Calu3 (cell line): Measurements from ENCODE around the gene NAV2. TPM values are rescaled to one million over a fixed set of nuclear protein-coding genes. Genes with fewer than 3 reads are reported as not detected.

ENCODE experiments used
- BruUV-seq: library from RNA; stranded (reverse); fragments of 400-500 nt; replicated peaks from 2 replicates; lab custom pipeline; 2021; lab: Mats Ljungman, UMichigan
- CTCF ChIA-PET: fragments of 300-600 bp; sonication (Branson Sonifier 250); formaldehyde crosslinking; loops from one replicate; lab custom pipeline; 2022; ENCODE audit warnings: antibody characterized with exemption; lab: Charles Lee
- DNase-seq: peaks from one replicate; pipeline ENCODE4 v3.0.0; 2022
- H3K27ac Mint-ChIP-seq: one replicate; pipeline ENCODE4 v1.8.0; 2022; ENCODE audit warnings: mixed read lengths; ENCODE audit not compliant: unreplicated experiment
- H3K27me3 Mint-ChIP-seq: one replicate; pipeline ENCODE4 v1.8.0; 2022; ENCODE audit warnings: mixed read lengths; ENCODE audit not compliant: unreplicated experiment
- H3K36me3 Mint-ChIP-seq: one replicate; pipeline ENCODE4 v1.8.0; 2022; ENCODE audit warnings: mild to moderate bottlenecking, moderate library complexity, mixed read lengths; ENCODE audit not compliant: insufficient read depth, unreplicated experiment
- H3K4me1 Mint-ChIP-seq: one replicate; pipeline ENCODE4 v1.8.0; 2022; ENCODE audit warnings: mild to moderate bottlenecking, low read depth, mixed read lengths; ENCODE audit not compliant: unreplicated experiment
- H3K4me3 Mint-ChIP-seq: one replicate; pipeline ENCODE4 v1.8.0; 2022; ENCODE audit warnings: mild to moderate bottlenecking, low read depth, moderate library complexity, mixed read lengths; ENCODE audit not compliant: unreplicated experiment
- H3K9me3 Mint-ChIP-seq: one replicate; pipeline ENCODE4 v1.8.0; 2022; ENCODE audit warnings: low read depth, mixed read lengths; ENCODE audit not compliant: unreplicated experiment
- intact Hi-C: fragments of 100-400 bp; cut with micrococcal nuclease; formaldehyde crosslinking; loops from one replicate; pipeline ENCODE4 v1.10.0; 2022; ENCODE audit not compliant: unreplicated experiment
- total RNA-seq: library from RNA; stranded (reverse); gene quantifications from 2 replicates; pipeline ENCODE4 v1.2.3, GENCODE V29; 2022
- TF ChIP-seq, protein P1 (sequence below): fragments of 200-600 bp; IDR thresholded peaks from one replicate; pipeline ENCODE4 v1.8.0; 2022; ENCODE audit warnings: antibody characterized with exemption; ENCODE audit not compliant: unreplicated experiment

The NAV2 gene
- total RNA-seq, 1 experiment from 2014 or later: 21.4 TPM

DNA sequence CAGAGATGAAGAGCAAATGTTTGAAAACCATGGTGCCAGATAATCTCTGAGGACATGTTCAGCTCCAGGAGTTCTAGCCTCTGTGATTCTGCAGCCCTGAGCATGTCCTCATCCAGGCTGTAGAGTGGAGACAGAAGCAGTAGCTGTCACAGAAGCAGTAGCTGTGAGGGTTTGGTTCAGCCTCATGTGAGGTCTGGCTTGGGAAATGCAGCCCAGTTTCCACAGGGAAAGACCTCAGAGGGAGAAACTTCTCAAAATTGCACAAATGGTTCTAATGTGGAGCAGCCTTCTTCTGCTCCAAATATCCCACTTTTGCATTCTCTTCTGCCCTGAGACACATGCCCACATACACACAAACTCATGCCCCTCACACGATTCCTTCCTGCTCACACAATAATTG is 399.2 kb downstream of the NAV2 start:
- no peaks in the 10 kb centered on the region for H3K9me3 Mint-ChIP-seq
- H3K27ac Mint-ChIP-seq: peak overlapping the region; percentile 81
- BruUV-seq: no TSS peak
- H3K4me3 Mint-ChIP-seq: peak overlapping the region; percentile 13
- CTCF ChIA-PET: interaction anchor here (0.6 to 2.4 kb wide), 13 partner anchors 16 to 238 kb away, joined by 3 to 10 read pairs (median 5); no protein-coding TSS in a partner anchor
- intact Hi-C loops: loop anchor here (1.0 to 5.0 kb wide), 4 partner anchors 109 to 205 kb away; no protein-coding TSS in a partner anchor
- H3K36me3 Mint-ChIP-seq: peaks cover 14% of the 10 kb centered on the region
- no peak for DNase-seq
- peaks cover 29% of the 10 kb centered on the region for H3K4me1 Mint-ChIP-seq
- H3K27me3 Mint-ChIP-seq: no peaks in the 10 kb centered on the region
- TF ChIP-seq, protein P1, sequence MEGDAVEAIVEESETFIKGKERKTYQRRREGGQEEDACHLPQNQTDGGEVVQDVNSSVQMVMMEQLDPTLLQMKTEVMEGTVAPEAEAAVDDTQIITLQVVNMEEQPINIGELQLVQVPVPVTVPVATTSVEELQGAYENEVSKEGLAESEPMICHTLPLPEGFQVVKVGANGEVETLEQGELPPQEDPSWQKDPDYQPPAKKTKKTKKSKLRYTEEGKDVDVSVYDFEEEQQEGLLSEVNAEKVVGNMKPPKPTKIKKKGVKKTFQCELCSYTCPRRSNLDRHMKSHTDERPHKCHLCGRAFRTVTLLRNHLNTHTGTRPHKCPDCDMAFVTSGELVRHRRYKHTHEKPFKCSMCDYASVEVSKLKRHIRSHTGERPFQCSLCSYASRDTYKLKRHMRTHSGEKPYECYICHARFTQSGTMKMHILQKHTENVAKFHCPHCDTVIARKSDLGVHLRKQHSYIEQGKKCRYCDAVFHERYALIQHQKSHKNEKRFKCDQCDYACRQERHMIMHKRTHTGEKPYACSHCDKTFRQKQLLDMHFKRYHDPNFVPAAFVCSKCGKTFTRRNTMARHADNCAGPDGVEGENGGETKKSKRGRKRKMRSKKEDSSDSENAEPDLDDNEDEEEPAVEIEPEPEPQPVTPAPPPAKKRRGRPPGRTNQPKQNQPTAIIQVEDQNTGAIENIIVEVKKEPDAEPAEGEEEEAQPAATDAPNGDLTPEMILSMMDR: no peak

DNA sequence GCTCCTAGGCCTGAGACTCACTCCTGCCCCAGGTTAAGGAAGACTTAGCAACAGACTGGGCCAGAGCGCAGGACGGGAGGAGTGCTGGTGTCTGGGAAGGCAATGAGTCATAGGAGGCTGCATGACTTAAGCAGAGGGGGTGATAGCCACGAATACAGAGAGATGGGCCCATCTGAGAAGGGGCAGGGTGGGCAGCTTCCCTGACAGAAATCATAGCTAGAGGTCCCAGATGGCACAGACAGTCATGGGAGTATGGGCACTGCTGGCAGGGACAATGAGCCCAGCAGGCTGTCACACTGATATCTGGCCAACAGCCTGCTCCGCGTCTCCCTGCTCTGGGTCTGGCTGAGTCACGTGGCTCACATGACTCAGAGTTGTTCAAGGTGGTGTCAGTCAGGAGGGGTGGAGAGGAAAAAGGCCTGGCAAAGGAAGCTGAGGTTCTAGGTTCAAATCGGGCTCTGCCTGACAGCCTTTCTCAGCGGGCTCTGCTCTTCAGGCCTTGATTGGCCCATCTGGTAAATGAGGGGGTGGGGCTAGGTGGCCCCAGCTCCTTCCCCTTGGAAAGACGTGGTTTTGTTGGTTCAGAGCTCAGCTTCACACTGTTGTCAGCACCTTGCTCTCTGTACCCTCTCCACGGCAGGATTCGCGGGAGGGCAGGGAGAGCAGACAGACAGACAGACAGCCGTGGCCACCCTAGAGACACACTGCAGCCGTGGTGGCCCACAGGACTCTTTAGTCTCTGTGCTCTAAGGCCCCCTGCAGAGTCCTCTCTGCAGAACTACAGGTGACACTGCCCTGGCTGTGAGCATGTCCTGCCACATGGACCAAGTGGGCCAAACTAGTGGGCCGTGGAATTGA is 399.9 kb downstream of the NAV2 start:
- Mint-ChIP-seq H3K27ac (peak overlapping the region; percentile 81), H3K4me1 (peaks cover 29% of the 10 kb centered on the region), H3K36me3 (peaks cover 14% of the 10 kb centered on the region), H3K9me3 (no peaks in the 10 kb centered on the region), H3K4me3 (peak overlapping the region; percentile 13), H3K27me3 (no peaks in the 10 kb centered on the region)
- CTCF ChIA-PET: interaction anchor here (0.6 to 2.4 kb wide), 11 partner anchors 16 to 237 kb away, joined by 3 to 10 read pairs (median 5); no protein-coding TSS in a partner anchor
- intact Hi-C loops: loop anchor here (1.0 to 5.0 kb wide), 4 partner anchors 110 to 205 kb away; no protein-coding TSS in a partner anchor
- DNase-seq: peak; percentile 84
- BruUV-seq: no TSS peak
- TF ChIP-seq, protein P1: no peak

DNA sequence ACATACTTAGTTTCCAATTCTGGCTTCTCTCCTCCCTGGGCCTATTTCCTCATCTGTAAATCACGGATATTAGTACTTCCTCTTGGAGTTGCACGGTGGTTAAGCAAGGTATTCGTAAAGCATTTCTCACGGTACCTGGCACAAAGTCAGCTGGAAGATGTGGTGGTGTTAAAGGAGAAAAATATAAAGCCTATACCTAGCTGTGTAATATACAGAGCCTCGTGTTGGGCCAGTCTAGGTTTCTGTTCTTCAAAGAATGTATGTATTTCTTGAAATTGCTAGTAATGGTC is 400.5 kb downstream of the NAV2 start:
- CTCF ChIA-PET: interaction anchor here (1.0 to 2.4 kb wide), 8 partner anchors 15 to 194 kb away, joined by 3 to 10 read pairs (median 6); no protein-coding TSS in a partner anchor
- TF ChIP-seq, protein P1: no peak
- peaks cover 29% of the 10 kb centered on the region for H3K4me1 Mint-ChIP-seq
- no peak overlapping the region for H3K4me3 Mint-ChIP-seq
- H3K36me3 Mint-ChIP-seq: peaks cover 14% of the 10 kb centered on the region
- BruUV-seq: no TSS peak
- intact Hi-C loops: loop anchor here (2.0 to 5.0 kb wide), 3 partner anchors 110 to 206 kb away; no protein-coding TSS in a partner anchor
- no peaks in the 10 kb centered on the region for H3K27me3 Mint-ChIP-seq
- H3K9me3 Mint-ChIP-seq: no peaks in the 10 kb centered on the region
- no peak for DNase-seq
- peak overlapping the region; percentile 81 for H3K27ac Mint-ChIP-seq

DNA sequence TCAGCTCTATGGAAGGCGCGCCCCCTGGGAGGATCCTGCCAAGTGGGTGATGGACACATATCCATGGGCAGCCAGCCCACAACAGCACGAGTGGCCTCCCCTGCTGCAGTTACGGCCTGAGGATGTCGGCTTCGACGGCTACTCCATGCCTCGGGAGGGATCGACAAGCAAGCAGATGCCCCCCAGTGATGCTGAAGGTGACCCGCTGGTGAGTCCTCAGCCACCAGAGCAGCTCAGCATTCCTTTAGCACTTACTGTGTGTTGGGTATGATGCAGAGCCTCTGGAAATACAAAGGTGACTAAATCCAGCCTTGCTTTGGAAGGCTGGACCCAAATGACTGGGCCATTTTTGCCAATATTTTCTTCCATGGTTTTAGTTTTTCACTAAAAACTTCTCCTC is 402.0 kb downstream of the NAV2 start:
- Mint-ChIP-seq H3K27ac (peak overlapping the region; percentile 37), H3K4me3 (no peak overlapping the region), H3K27me3 (no peaks in the 10 kb centered on the region), H3K36me3 (peaks cover 20% of the 10 kb centered on the region), H3K4me1 (peaks cover 29% of the 10 kb centered on the region), H3K9me3 (no peaks in the 10 kb centered on the region)
- CTCF ChIA-PET: no interaction called here
- TF ChIP-seq, protein P1: no peak
- BruUV-seq: no TSS peak
- intact Hi-C loops: loop anchor here (5.0 kb wide), 2 partner anchors 177 to 207 kb away; no protein-coding TSS in a partner anchor
- no peak for DNase-seq
